H9 (cell line): ENCODE results near the gene SLC25A48. TPM values are rescaled to one million over a fixed set of nuclear protein-coding genes. Genes with fewer than 3 reads are reported as not detected.

Source experiments
- DNase-seq: peaks from one replicate; pipeline ENCODE4 v3.0.0-alpha.2; 2017
- H2AFZ ChIP-seq: one replicate; pipeline ENCODE4 v1.6.1; 2013; ENCODE audit warnings: mild to moderate bottlenecking, low read length, control low read depth, moderate library complexity
- H2AK5ac ChIP-seq: 2 replicates; pipeline ENCODE4 v1.6.1; 2013; ENCODE audit warnings: low read length, control low read depth, mixed read lengths; ENCODE audit not compliant: insufficient read length
- H2BK120ac ChIP-seq: one replicate; pipeline ENCODE4 v1.6.1; 2013; ENCODE audit warnings: low read depth, mild to moderate bottlenecking, low read length, control low read depth, inconsistent platforms; ENCODE audit not compliant: poor library complexity, severe bottlenecking
- H2BK12ac ChIP-seq: 2 replicates; pipeline ENCODE4 v1.6.1; 2013; ENCODE audit warnings: low read length, control low read depth, mixed read lengths, low read depth; ENCODE audit not compliant: insufficient read length
- H2BK15ac ChIP-seq: 2 replicates; pipeline ENCODE4 v1.6.1; 2013; ENCODE audit warnings: low read depth, low read length, control low read depth
- H2BK20ac ChIP-seq: one replicate; pipeline ENCODE4 v1.6.1; 2013; ENCODE audit warnings: low read depth, mild to moderate bottlenecking, low read length, control low read depth, inconsistent platforms; ENCODE audit not compliant: poor library complexity, severe bottlenecking
- H2BK5ac ChIP-seq: 2 replicates; pipeline ENCODE4 v1.6.1; 2013; ENCODE audit warnings: low read length, control low read depth, mixed read lengths; ENCODE audit not compliant: insufficient read length
- H3K14ac ChIP-seq: 2 replicates; pipeline ENCODE4 v1.6.1; 2013; ENCODE audit warnings: low read length, control low read depth; ENCODE audit not compliant: insufficient read depth
- H3K18ac ChIP-seq: 2 replicates; pipeline ENCODE4 v1.6.1; 2013; ENCODE audit warnings: low read depth, mild to moderate bottlenecking, mixed read lengths, low read length, control low read depth; ENCODE audit not compliant: insufficient read length
- H3K23ac ChIP-seq: 2 replicates; pipeline ENCODE4 v1.6.1; 2013; ENCODE audit warnings: low read length, control low read depth, mixed read lengths, low read depth; ENCODE audit not compliant: insufficient read length
- H3K23me2 ChIP-seq: 2 replicates; pipeline ENCODE4 v1.6.1; 2013; ENCODE audit warnings: low read depth, mild to moderate bottlenecking, mixed read lengths, low read length, control low read depth; ENCODE audit not compliant: insufficient read length, poor library complexity, severe bottlenecking
- H3K27ac ChIP-seq: 2 replicates; pipeline ENCODE4 v1.5.1; 2013; ENCODE audit warnings: low read length, control low read depth, mixed read lengths, low read depth; ENCODE audit not compliant: insufficient read length
- H3K27me3 ChIP-seq: 2 replicates; pipeline ENCODE4 v1.6.1; 2013; ENCODE audit warnings: low read length, control low read depth, inconsistent platforms; ENCODE audit not compliant: insufficient read depth
- H3K4ac ChIP-seq: 2 replicates; pipeline ENCODE4 v1.6.1; 2013; ENCODE audit warnings: low read depth, mild to moderate bottlenecking, control low read depth, inconsistent platforms, low read length, moderate library complexity
- H3K4me1 ChIP-seq: 2 replicates; pipeline ENCODE4 v1.6.1; 2013; ENCODE audit warnings: low read length, control low read depth, inconsistent platforms; ENCODE audit not compliant: insufficient read depth
- H3K4me2 ChIP-seq: 2 replicates; pipeline ENCODE4 v1.6.1; 2013; ENCODE audit warnings: low read length, control low read depth, mixed read lengths; ENCODE audit not compliant: insufficient read length, insufficient read depth
- H3K56ac ChIP-seq: 2 replicates; pipeline ENCODE4 v1.6.1; 2013; ENCODE audit warnings: low read depth, mild to moderate bottlenecking, mixed read lengths, low read length, control low read depth; ENCODE audit not compliant: insufficient read length
- H3K79me1 ChIP-seq: 2 replicates; pipeline ENCODE4 v1.6.1; 2013; ENCODE audit warnings: low read depth, mild to moderate bottlenecking, moderate library complexity, low read length, control low read depth, inconsistent platforms; ENCODE audit not compliant: insufficient read depth, poor library complexity, severe bottlenecking
- H3K79me2 ChIP-seq: 2 replicates; pipeline ENCODE4 v1.6.1; 2013; ENCODE audit warnings: low read length, control low read depth, inconsistent platforms; ENCODE audit not compliant: insufficient read depth
- H3K9ac ChIP-seq: 2 replicates; pipeline ENCODE4 v1.6.1; 2013; ENCODE audit warnings: low read length, control low read depth, mixed read lengths; ENCODE audit not compliant: insufficient read length; ENCODE audit errors: extremely low read depth
- H3K9me3 ChIP-seq: one replicate; pipeline ENCODE4 v1.6.1; 2013; ENCODE audit warnings: low read depth, low read length, inconsistent platforms; ENCODE audit not compliant: control insufficient read depth
- H3T11ph ChIP-seq: one replicate; pipeline ENCODE4 v1.6.1; 2013; ENCODE audit warnings: mild to moderate bottlenecking, low read length, control low read depth, inconsistent platforms
- H4K20me1 ChIP-seq: one replicate; pipeline ENCODE4 v1.6.1; 2013; ENCODE audit not compliant: control insufficient read depth, insufficient read length, insufficient read depth
- H4K5ac ChIP-seq: 2 replicates; pipeline ENCODE4 v1.6.1; 2013; ENCODE audit warnings: low read depth, mild to moderate bottlenecking, mixed read lengths, low read length, control low read depth; ENCODE audit not compliant: insufficient read length
- H4K8ac ChIP-seq: replicated peaks from 2 replicates; pipeline ENCODE4 v1.6.1; 2013; ENCODE audit warnings: low read length, control low read depth, mixed read lengths, low read depth; ENCODE audit not compliant: insufficient read length
- H4K91ac ChIP-seq: 2 replicates; pipeline ENCODE4 v1.6.1; 2013; ENCODE audit warnings: low read depth, mild to moderate bottlenecking, moderate library complexity, mixed read lengths, low read length, control low read depth; ENCODE audit not compliant: insufficient read length
- H3K27ac Mint-ChIP-seq, 3 experiments: 2 replicates in 2 of 3; 3 replicates in 1 of 3; pipeline ENCODE4 v1.8.0; 2020 to 2021; ENCODE audit warnings: mixed read lengths in 3 of 3, mild to moderate bottlenecking in 1 of 3, moderate library complexity in 1 of 3
- H3K27me3 Mint-ChIP-seq: 2 replicates; pipeline ENCODE4 v1.8.0; 2021; ENCODE audit warnings: low read depth, mild to moderate bottlenecking, moderate library complexity, mixed read lengths
- H3K36me3 Mint-ChIP-seq, 3 experiments: 2 replicates in 2 of 3; 3 replicates in 1 of 3; pipeline ENCODE4 v1.8.0; 2020 to 2021; ENCODE audit warnings: low read depth in 3 of 3, mixed read lengths in 3 of 3; ENCODE audit not compliant: insufficient read depth in 1 of 3
- H3K4me1 Mint-ChIP-seq, 2 experiments: 2 replicates each; pipeline ENCODE4 v1.8.0; 2020; ENCODE audit warnings: mixed read lengths in 2 of 2
- H3K4me3 Mint-ChIP-seq, 2 experiments: 2 replicates in 1 of 2; 3 replicates in 1 of 2; pipeline ENCODE4 v1.8.0; 2020 to 2021; ENCODE audit warnings: mild to moderate bottlenecking in 2 of 2, mixed read lengths in 2 of 2, moderate library complexity in 1 of 2
- H3K9me3 Mint-ChIP-seq, 2 experiments: 2 replicates in 1 of 2; 3 replicates in 1 of 2; pipeline ENCODE4 v1.8.0; 2020; ENCODE audit warnings: mild to moderate bottlenecking in 2 of 2, mixed read lengths in 2 of 2, moderate library complexity in 1 of 2
- CTCF ChIP-seq: fragments of 200-600 bp; sonication (generic); conservative IDR thresholded peaks from 3 replicates; pipeline ENCODE4 v1.8.0; 2021; ENCODE audit warnings: antibody characterized with exemption, mild to moderate bottlenecking
- WGBS: extraction: QIAGEN DNeasy Blood & Tissue Kit; methylation state at CpG from one replicate; pipeline ENCODE4 v1.1.7; 2013; ENCODE audit warnings: missing lambda C conversion rate, low lambda C conversion rate, mixed read lengths; ENCODE audit not compliant: insufficient read length; ENCODE audit errors: extremely low coverage; 5-methylcytosine and 5-hydroxymethylcytosine counted together
- total RNA-seq: library from RNA; stranded (reverse); gene quantifications from 2 replicates; pipeline ENCODE4 v1.2.1, GENCODE V29; 2021

SLC25A48 gene
- total RNA-seq, 1 experiment from 2014 or later: 0.66 TPM

GRCh38 chr5:135842737-135843136 is 8.3 kb downstream of the SLC25A48 start:
- H2AK5ac ChIP-seq: no peak overlapping the region
- no peak for TF ChIP-seq CTCF
- no peak overlapping the region for H3K4me2 ChIP-seq
- H4K8ac ChIP-seq: no peak overlapping the region
- no peak overlapping the region for H2BK5ac ChIP-seq
- H4K91ac ChIP-seq: no peak overlapping the region
- WGBS: no CpG with 5 or more reads among the region's 4 CpGs
- H3K4me1 Mint-ChIP-seq: no peaks in the 10 kb centered on the region
- H3T11ph ChIP-seq: no peak overlapping the region
- H2BK120ac ChIP-seq: no peak overlapping the region
- no peaks in the 10 kb centered on the region for H3K9me3 ChIP-seq
- H3K27me3 Mint-ChIP-seq: peaks cover 41% of the 10 kb centered on the region
- H3K9ac ChIP-seq: no peak overlapping the region
- no peaks in the 10 kb centered on the region for H3K4me1 ChIP-seq
- no peaks in the 10 kb centered on the region for H3K79me2 ChIP-seq
- H4K20me1 ChIP-seq: no peaks in the 10 kb centered on the region
- H3K27me3 ChIP-seq: no peaks in the 10 kb centered on the region
- peaks cover 22% of the 10 kb centered on the region in 2 experiments for H3K9me3 Mint-ChIP-seq
- no peak overlapping the region for H3K4ac ChIP-seq
- H2BK20ac ChIP-seq: no peak overlapping the region
- H3K27ac Mint-ChIP-seq: no peak overlapping the region
- no peak overlapping the region for H3K18ac ChIP-seq
- no peak for DNase-seq
- H3K36me3 Mint-ChIP-seq: peaks cover 5 to 14% (median 11%) of the 10 kb centered on the region in 3 experiments
- no peaks in the 10 kb centered on the region for H3K79me1 ChIP-seq
- no peaks in the 10 kb centered on the region for H3K23me2 ChIP-seq
- no peak overlapping the region for H2AFZ ChIP-seq
- H3K4me3 Mint-ChIP-seq: no peak overlapping the region
- H3K27ac ChIP-seq: no peak overlapping the region
- H2BK15ac ChIP-seq: no peak overlapping the region
- H3K14ac ChIP-seq: no peak overlapping the region
- no peak overlapping the region for H4K5ac ChIP-seq
- no peak overlapping the region for H3K23ac ChIP-seq
- no peak overlapping the region for H3K56ac ChIP-seq
- no peak overlapping the region for H2BK12ac ChIP-seq
